GM12874 (cell line): ENCODE results near the gene OSBPL2.

Source experiments
- TF ChIP-seq, protein P1 (sequence below): IDR thresholded peaks from 2 replicates; pipeline ENCODE4 v1.5.1; 2011; ENCODE audit warnings: low read depth, mild to moderate bottlenecking, control low read depth, low read length, moderate library complexity; ENCODE audit not compliant: insufficient read depth

OSBPL2 gene

DNA sequence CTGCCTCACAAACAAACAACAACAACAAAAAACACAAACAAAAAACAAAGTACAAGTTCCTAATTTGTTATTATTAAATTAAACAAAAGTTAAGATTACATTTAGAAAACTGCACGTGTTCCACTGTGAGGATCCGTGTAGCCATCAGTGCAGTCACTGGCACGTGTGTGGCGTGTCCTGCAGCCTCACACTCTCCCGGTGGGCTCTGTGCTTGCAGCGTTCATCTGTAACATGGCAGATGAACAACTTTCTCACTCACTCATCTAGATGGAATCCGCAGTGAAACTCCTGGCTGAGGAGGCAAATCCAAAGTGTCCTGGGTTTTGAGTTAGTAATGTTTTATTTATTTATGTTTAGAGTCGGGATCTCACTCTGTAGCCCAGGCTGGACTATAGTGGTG, 51.6 kb downstream of the OSBPL2 start:
- TF ChIP-seq, protein P1, sequence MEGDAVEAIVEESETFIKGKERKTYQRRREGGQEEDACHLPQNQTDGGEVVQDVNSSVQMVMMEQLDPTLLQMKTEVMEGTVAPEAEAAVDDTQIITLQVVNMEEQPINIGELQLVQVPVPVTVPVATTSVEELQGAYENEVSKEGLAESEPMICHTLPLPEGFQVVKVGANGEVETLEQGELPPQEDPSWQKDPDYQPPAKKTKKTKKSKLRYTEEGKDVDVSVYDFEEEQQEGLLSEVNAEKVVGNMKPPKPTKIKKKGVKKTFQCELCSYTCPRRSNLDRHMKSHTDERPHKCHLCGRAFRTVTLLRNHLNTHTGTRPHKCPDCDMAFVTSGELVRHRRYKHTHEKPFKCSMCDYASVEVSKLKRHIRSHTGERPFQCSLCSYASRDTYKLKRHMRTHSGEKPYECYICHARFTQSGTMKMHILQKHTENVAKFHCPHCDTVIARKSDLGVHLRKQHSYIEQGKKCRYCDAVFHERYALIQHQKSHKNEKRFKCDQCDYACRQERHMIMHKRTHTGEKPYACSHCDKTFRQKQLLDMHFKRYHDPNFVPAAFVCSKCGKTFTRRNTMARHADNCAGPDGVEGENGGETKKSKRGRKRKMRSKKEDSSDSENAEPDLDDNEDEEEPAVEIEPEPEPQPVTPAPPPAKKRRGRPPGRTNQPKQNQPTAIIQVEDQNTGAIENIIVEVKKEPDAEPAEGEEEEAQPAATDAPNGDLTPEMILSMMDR, result no peak

DNA sequence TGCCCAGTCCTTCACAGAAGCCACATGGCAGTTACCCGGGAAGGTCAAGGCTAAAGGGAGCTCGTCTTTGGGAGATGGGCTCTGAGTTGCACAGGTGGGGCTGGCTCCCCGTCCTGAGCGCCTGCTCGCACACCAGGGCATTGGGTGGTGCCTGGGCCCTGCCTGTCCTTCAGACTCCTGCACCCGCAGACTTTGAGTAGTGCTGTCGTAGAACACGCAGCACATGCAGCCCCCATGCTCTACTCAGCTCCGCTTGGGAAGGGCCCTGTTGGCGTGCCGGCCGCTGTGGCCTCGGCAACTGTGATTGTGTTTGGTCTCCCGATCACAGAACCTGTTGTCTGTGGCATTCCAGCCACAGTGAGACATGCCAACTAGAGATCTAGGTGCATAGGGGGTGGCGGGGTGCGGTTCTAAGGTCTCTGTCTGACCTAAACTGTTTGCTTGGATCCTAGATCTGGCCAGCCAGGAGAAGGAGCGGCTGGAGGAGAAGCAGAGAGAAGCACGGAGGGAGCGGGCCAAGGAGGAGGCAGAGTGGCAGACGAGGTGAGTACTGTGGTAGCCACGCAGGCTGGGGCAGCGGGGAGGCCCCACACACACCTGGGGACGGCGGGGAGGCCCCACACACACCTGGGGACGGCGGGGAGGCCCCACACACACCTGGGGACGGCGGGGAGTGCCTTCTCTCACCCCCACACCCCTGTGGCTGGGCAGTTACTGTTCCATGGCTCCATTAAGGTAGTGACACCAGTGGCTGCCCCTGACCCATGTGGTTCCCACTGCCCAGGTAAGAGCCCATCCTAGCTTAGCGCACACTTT, 53.1 kb downstream of the OSBPL2 start:
- TF ChIP-seq, protein P1, result no peak

DNA sequence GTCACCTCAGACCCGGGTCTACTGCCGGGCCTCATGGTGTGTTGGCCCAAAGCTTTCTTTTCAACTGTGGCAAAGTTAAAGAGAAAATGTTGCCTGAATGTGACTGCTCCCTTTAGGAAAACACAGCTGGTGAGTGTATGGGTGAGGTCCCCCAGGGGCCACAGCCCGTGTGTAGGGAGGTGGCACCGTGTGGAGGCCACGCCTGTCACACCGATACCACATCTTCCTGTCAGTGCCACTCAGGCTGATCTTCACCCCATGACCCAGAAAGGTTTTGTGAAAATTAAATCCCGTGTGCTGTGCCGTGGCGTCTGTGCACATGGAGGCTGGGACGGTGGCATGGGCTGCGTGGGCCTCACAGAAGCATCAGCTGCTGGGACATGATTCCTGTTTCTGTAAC, 53.8 kb downstream of the OSBPL2 start:
- TF ChIP-seq, protein P1, result no peak

DNA sequence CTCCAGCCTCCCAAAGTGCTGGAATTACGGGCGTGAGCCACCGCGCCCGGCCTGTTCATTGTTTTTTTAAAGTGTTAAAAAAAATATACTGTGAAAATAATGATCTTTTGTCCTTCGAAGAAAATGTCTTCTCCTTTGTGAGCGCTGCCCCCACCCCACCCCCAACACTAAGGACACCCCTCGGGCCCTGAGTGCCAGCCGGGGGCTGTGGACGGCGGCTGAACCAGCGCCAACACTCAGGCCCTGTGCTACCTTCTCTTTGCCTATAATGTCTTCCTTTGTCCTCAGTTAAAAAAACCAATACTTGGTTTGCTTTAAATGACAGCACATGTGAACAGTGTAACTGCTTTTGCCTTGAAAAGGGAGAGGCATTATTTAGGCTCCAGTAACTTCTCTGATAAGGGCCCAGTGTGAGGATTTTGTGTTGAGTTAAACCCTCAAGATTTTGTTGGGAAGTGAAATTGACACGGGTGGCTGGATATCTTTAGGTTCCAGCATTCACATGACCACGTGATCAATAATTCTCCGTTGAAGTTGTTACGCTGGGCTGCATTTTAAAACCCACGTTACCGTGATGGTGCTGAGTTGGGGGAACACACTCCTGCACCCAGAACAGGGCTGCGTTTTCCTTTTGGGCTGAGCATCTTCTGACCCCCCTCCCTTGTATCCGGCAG, 54.9 kb downstream of the OSBPL2 start:
- TF ChIP-seq, protein P1, result no peak

DNA sequence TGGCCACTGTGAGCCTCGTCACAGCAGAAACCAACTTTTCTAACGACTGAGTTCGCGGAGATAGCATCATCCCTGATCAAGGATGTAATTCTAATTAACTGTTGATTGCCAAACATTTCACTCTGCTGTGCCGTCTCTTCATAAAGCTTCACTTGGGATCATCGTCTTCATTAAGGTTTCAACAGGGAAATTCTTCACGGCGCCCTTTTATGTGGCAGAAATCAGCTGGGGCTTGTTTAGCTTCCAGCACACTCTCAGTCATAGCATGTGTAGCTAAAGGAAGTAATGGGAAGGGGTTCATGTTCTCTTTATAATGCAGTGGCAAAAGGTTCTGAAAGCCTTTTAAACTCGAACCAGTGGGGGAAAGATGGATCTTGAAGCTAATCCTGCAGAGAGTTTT, 55.6 kb downstream of the OSBPL2 start:
- TF ChIP-seq, protein P1, result no peak

DNA sequence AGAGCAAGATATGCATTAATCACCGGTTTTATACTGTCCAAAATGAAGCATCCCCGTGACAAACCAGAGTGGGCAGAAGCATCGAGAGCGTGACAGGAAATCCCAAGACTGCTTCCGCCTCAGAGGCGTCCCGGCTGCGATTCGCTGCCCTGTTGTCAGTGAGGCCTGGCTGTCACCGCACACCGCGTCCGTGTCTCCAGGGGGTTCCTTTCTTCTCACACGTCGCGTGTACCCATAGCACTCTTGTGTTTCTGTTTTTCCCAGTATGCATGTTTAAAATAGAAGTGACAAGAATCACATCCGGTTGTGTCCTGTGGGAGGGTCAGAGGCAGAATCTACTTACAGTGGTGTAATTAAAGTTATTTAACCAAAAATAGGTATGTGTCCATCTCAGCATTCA, 56.2 kb downstream of the OSBPL2 start:
- TF ChIP-seq, protein P1, result no peak

DNA sequence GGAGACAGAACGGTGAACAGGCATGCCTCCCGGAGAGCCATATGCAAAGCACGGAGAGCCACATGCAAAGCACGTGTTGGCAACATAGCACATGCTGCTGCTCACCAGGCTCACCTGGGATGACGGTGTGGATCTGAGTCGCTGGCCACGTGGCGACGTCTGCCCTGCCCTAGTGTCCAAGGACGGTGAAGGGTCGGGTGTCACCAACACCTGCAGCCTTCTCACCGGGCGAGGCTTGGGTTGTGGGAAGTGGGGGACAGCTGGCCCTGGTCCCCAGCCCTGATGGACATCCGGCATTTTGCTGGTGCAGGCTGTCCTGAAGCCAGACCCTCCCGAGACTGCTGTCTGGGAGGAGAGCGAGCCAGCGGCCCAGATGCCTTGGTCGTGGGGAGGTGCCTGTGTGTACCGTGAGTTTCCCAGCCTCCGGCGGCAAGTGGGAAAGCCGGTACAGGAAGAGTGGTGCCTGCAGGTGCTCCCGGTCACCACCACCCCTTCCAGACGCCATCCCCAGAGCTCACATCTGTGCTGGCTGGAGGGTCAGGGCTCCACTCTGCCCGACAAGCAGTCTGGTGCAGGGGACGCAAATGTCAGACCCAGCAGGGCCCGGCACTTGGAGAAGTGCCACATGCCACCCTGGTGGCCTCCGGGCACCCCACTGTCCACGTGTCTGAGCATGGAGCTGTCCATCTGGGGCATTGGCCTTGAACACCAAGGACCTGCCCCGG, 58.6 kb downstream of the OSBPL2 start:
- TF ChIP-seq, protein P1, result no peak
